MM.1S (cell line): ENCODE measurements around the gene ASIC4.

Experiments
- DNase-seq: peaks from one replicate; pipeline ENCODE4 v3.0.0-alpha.2; 2015
- H2AFZ ChIP-seq: fragments of 300-600 bp; sonication (generic); 2 replicates; pipeline ENCODE4 v1.6.0; 2016; ENCODE audit warnings: antibody characterized with exemption, low read length
- H3F3A ChIP-seq: fragments of 300-600 bp; sonication (generic); 2 replicates; pipeline ENCODE4 v1.6.1; 2016; ENCODE audit warnings: mild to moderate bottlenecking, antibody characterized with exemption, low read length, moderate library complexity, mixed read lengths; ENCODE audit not compliant: insufficient read depth
- H3K27ac ChIP-seq: fragments of 300-600 bp; sonication (generic); 2 replicates; pipeline ENCODE4 v1.5.1; 2016; ENCODE audit warnings: mild to moderate bottlenecking, low read length
- H3K27me3 ChIP-seq: fragments of 300-600 bp; sonication (generic); replicated peaks from 2 replicates; pipeline ENCODE4 v1.6.0; 2016; ENCODE audit warnings: low read length; ENCODE audit not compliant: insufficient read depth
- H3K36me3 ChIP-seq: fragments of 300-600 bp; sonication (generic); replicated peaks from 2 replicates; pipeline ENCODE4 v1.6.1; 2016; ENCODE audit warnings: mild to moderate bottlenecking, low read length, mixed read lengths; ENCODE audit not compliant: insufficient read depth
- H3K4me1 ChIP-seq: fragments of 300-600 bp; sonication (generic); 2 replicates; pipeline ENCODE4 v1.6.1; 2016; ENCODE audit warnings: low read length, mixed read lengths
- H3K4me2 ChIP-seq: fragments of 300-600 bp; sonication (generic); 2 replicates; pipeline ENCODE4 v1.6.0; 2016; ENCODE audit warnings: low read depth, low read length
- H3K4me3 ChIP-seq: fragments of 300-600 bp; sonication (generic); 2 replicates; pipeline ENCODE4 v1.5.1; 2016; ENCODE audit warnings: low read length, mixed read lengths
- H3K79me2 ChIP-seq: fragments of 300-600 bp; sonication (generic); 2 replicates; pipeline ENCODE4 v1.6.1; 2016; ENCODE audit warnings: mixed run types, low read length, mixed read lengths
- H3K9ac ChIP-seq: fragments of 300-600 bp; sonication (generic); 2 replicates; pipeline ENCODE4 v1.6.1; 2016; ENCODE audit warnings: low read length, mixed read lengths
- H3K9me2 ChIP-seq: fragments of 300-600 bp; sonication (generic); replicated peaks from 2 replicates; pipeline ENCODE4 v1.6.1; 2016; ENCODE audit warnings: mild to moderate bottlenecking, low read length, mixed read lengths; ENCODE audit not compliant: insufficient read depth
- H3K9me3 ChIP-seq: fragments of 300-600 bp; sonication (generic); replicated peaks from 2 replicates; pipeline ENCODE4 v1.6.1; 2016; ENCODE audit warnings: mild to moderate bottlenecking, low read length, mixed read lengths; ENCODE audit not compliant: insufficient read depth
- H4K20me1 ChIP-seq: fragments of 300-600 bp; sonication (generic); 2 replicates; pipeline ENCODE4 v1.6.1; 2016; ENCODE audit warnings: mild to moderate bottlenecking, low read length, moderate library complexity, mixed read lengths; ENCODE audit not compliant: insufficient read depth
- CTCF ChIP-seq: fragments of 300-600 bp; sonication (generic); IDR thresholded peaks from 2 replicates; pipeline ENCODE4 v1.5.1; 2016; ENCODE audit warnings: antibody characterized with exemption, low read length, mixed read lengths
- EZH2 ChIP-seq: fragments of 300-600 bp; sonication (generic); optimal IDR thresholded peaks from 2 replicates; pipeline ENCODE3; 2017; ENCODE audit warnings: low read depth, mild to moderate bottlenecking, antibody characterized with exemption, low read length, mixed read lengths
- EZH2phosphoT487 ChIP-seq: fragments of 300-600 bp; sonication (generic); IDR thresholded peaks from 2 replicates; pipeline ENCODE4 v1.6.1; 2018; ENCODE audit warnings: antibody characterized with exemption, low read length

The ASIC4 gene

GRCh38 chr2:219477815-219478214 lies 36.5 kb upstream of the ASIC4 start:
- no peak for TF ChIP-seq EZH2phosphoT487
- no peak for TF ChIP-seq EZH2
- no peak for TF ChIP-seq CTCF
- DNase-seq = no peak
- no peaks in the 10 kb centered on the region for H3K79me2 ChIP-seq
- no peak overlapping the region for H3K4me2 ChIP-seq
- H3K9me3 ChIP-seq = no peaks in the 10 kb centered on the region
- H3K27me3 ChIP-seq = peaks cover 88% of the 10 kb centered on the region
- H3K27ac ChIP-seq = no peak overlapping the region
- H3K36me3 ChIP-seq = no peaks in the 10 kb centered on the region
- H4K20me1 ChIP-seq = no peaks in the 10 kb centered on the region
- no peak overlapping the region for H2AFZ ChIP-seq
- no peaks in the 10 kb centered on the region for H3K9me2 ChIP-seq
- H3F3A ChIP-seq = no peaks in the 10 kb centered on the region
- H3K4me1 ChIP-seq = no peaks in the 10 kb centered on the region
- H3K9ac ChIP-seq = no peak overlapping the region
- no peak overlapping the region for H3K4me3 ChIP-seq

- no peaks in the 10 kb centered on the region for H3K9me3 ChIP-seq
- TF ChIP-seq CTCF (no peak), EZH2phosphoT487 (no peak), EZH2 (no peak)
These were observed 35.4 kb upstream of the ASIC4 start for GRCh38 chr2:219478916-219479315.

GRCh38 chr2:219480004-219480403 lies 34.3 kb upstream of the ASIC4 start:
- Histone ChIP-seq H3K36me3 (no peaks in the 10 kb centered on the region), H3K4me3 (no peak overlapping the region), H3K27ac (no peak overlapping the region), H3K79me2 (no peaks in the 10 kb centered on the region), H3K4me1 (no peaks in the 10 kb centered on the region), H3K9me3 (no peaks in the 10 kb centered on the region), H3F3A (no peaks in the 10 kb centered on the region), H4K20me1 (no peaks in the 10 kb centered on the region), H3K9ac (no peak overlapping the region), H3K27me3 (peaks cover 90% of the 10 kb centered on the region), H3K4me2 (no peak overlapping the region), H3K9me2 (no peaks in the 10 kb centered on the region), H2AFZ (no peak overlapping the region)
- DNase-seq = no peak
- no peak for TF ChIP-seq CTCF
- TF ChIP-seq EZH2 = no peak
- no peak for TF ChIP-seq EZH2phosphoT487

More at GRCh38 chr2:219478916-219479315, 35.4 kb upstream of the ASIC4 start:
- H3K9me2 ChIP-seq = no peaks in the 10 kb centered on the region
- H3K9ac ChIP-seq = no peak overlapping the region
- H3K4me1 ChIP-seq = no peaks in the 10 kb centered on the region
- H2AFZ ChIP-seq = no peak overlapping the region
- H3K79me2 ChIP-seq = no peaks in the 10 kb centered on the region
- no peak overlapping the region for H3K4me3 ChIP-seq
- no peaks in the 10 kb centered on the region for H3F3A ChIP-seq
- no peaks in the 10 kb centered on the region for H4K20me1 ChIP-seq
- DNase-seq = no peak
- no peaks in the 10 kb centered on the region for H3K36me3 ChIP-seq
- peaks cover 88% of the 10 kb centered on the region for H3K27me3 ChIP-seq
- no peak overlapping the region for H3K27ac ChIP-seq
- no peak overlapping the region for H3K4me2 ChIP-seq
